Measurements from ENCODE around the gene LUZP1. TPM values are rescaled to one million over a fixed set of nuclear protein-coding genes. Genes with fewer than 3 reads are reported as not detected.

Gene LUZP1
- total RNA-seq, 1 experiment from 2014 or later = 22.4 TPM

DNA sequence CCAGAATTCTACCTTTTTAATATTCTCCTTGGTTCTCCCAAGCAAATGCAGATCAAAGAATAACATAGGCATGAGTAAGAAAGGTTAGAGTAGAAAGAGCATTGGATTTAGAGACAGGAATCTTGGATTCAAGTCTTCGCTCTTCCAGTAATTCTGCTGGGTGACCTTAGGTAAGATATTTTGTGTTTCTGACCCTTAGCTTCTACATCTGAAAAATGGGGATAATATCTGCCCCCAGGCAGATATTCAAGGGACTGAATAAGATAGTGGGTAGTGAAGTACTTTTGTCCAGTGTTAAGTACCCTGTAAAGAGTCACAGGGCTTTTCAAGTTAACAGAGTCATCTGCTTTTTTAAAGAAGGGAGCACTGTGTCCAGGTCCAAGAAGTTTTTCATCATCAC is 78.6 kb downstream of the LUZP1 start:
- Histone ChIP-seq H3K9me2 (ENCODE audit: insufficient read depth) (no peaks in the 10 kb centered on the region), H3K4me2 (ENCODE audit: low read length) (no peak overlapping the region), H3K36me3 (ENCODE audit: control insufficient read depth in 1 of 2, insufficient read depth in 2 of 2, low read length in 2 of 2) (peaks cover 29 to 34% of the 10 kb centered on the region in 2 experiments; a peak in 3 of 4 replicates), H3K9me3 (ENCODE audit: control insufficient read depth in 1 of 2, insufficient read depth in 1 of 2, low read depth in 1 of 2, low read length in 2 of 2) (no peaks in the 10 kb centered on the region), H3K4me3 (replicated peaks in 1 of 2; ENCODE audit: low read depth in 1 of 2, low read length in 2 of 2) (no peak overlapping the region), H3K79me2 (ENCODE audit: insufficient read depth, low read length) (no peaks in the 10 kb centered on the region), H3K9ac (ENCODE audit: low read length) (no peak overlapping the region), H4K20me1 (ENCODE audit: insufficient read depth) (no peaks in the 10 kb centered on the region; the same call in 1 of the 2 replicates), H3K27me3 (ENCODE audit: insufficient read depth, low read length) (no peaks in the 10 kb centered on the region), H3K4me1 (ENCODE audit: control insufficient read depth in 1 of 2, insufficient read depth in 2 of 2, low read length in 2 of 2) (no peaks in the 10 kb centered on the region), H2AFZ (ENCODE audit: low read depth, low read length, poor library complexity, severe bottlenecking) (no peak overlapping the region), H3K27ac (ENCODE audit: low read depth, low read length) (no peak overlapping the region)
- no peak for DNase-seq (ENCODE audit: low read depth, low spot score)
- ChIA-PET POLR2A (no interaction called here), CTCF (interaction anchor here (1.1 kb wide), 1 partner anchor 9 kb away, joined by 4 read pairs; no protein-coding TSS in a partner anchor), RAD21 (ENCODE audit: low non-redundant PET in 1 of 2, low total read pairs in 2 of 2, uncharacterized antibody in 2 of 2, unreplicated experiment in 2 of 2) (no interaction called here)
- no TSS peak for BruUV-seq (replicated peaks)
- intact Hi-C loops (cut with micrococcal nuclease) = no loop called here
- ATAC-seq = no peak
- TF ChIP-seq, protein P1, sequence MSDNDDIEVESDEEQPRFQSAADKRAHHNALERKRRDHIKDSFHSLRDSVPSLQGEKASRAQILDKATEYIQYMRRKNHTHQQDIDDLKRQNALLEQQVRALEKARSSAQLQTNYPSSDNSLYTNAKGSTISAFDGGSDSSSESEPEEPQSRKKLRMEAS (IDR thresholded peaks at IDR 0.05) = no peak
- no peak for TF ChIP-seq SP1 (IDR thresholded peaks at IDR 0.05; ENCODE audit: low read depth)
- TF ChIP-seq ZFX (IDR thresholded peaks at IDR 0.05) = no peak
- TF ChIP-seq, protein P2, sequence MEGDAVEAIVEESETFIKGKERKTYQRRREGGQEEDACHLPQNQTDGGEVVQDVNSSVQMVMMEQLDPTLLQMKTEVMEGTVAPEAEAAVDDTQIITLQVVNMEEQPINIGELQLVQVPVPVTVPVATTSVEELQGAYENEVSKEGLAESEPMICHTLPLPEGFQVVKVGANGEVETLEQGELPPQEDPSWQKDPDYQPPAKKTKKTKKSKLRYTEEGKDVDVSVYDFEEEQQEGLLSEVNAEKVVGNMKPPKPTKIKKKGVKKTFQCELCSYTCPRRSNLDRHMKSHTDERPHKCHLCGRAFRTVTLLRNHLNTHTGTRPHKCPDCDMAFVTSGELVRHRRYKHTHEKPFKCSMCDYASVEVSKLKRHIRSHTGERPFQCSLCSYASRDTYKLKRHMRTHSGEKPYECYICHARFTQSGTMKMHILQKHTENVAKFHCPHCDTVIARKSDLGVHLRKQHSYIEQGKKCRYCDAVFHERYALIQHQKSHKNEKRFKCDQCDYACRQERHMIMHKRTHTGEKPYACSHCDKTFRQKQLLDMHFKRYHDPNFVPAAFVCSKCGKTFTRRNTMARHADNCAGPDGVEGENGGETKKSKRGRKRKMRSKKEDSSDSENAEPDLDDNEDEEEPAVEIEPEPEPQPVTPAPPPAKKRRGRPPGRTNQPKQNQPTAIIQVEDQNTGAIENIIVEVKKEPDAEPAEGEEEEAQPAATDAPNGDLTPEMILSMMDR (IDR thresholded peaks at IDR 0.05 in 2 of 3, conservative IDR thresholded peaks at IDR 0.05 in 1 of 3; ENCODE audit: borderline replicate concordance in 1 of 3, insufficient read depth in 1 of 3, low read depth in 2 of 3, low read length in 2 of 3) = no peak
- no peak for TF ChIP-seq TCF7L2 (IDR thresholded peaks at IDR 0.05; ENCODE audit: borderline replicate concordance, extremely low read depth, insufficient read depth, insufficient read length)
- TF ChIP-seq ELF1 (IDR thresholded peaks at IDR 0.05; ENCODE audit: borderline replicate concordance, low read depth) = no peak
- TF ChIP-seq FOSL1 (IDR thresholded peaks at IDR 0.05; ENCODE audit: low read depth) = no peak
- no peak for TF ChIP-seq REST (IDR thresholded peaks at IDR 0.05; ENCODE audit: low read depth)
- no peak for TF ChIP-seq POLR2AphosphoS5 (IDR thresholded peaks at IDR 0.05; ENCODE audit: low read depth, low read length)
- TF ChIP-seq EZH2 (IDR thresholded peaks at IDR 0.05) = no peak
- TF ChIP-seq ZBTB33 (IDR thresholded peaks at IDR 0.05; ENCODE audit: extremely low read depth, insufficient replicate concordance, low read length) = no peak
- no peak for TF ChIP-seq CBX3 (IDR thresholded peaks at IDR 0.05; ENCODE audit: low read depth)
